Peyer's patch (tissue), 4 donors: Measurements from ENCODE around the gene ICAM5.

Experiments used
- POLR2A ChIP-seq, 2 donors: fragments of 450-650 bp; IDR thresholded peaks; one replicate each; pipeline ENCODE4 v1.5.1; 2017; ENCODE audit warnings: antibody characterized with exemption in 2 of 2, mild to moderate bottlenecking in 2 of 2, moderate library complexity in 2 of 2
- TF ChIP-seq, protein P1 (sequence below), 6 experiments: fragments of 450-650 bp in 4 of 6; fragments of 200-600 bp in 2 of 6; sonication (generic) in 1 of 6; IDR thresholded peaks; one replicate each; pipeline ENCODE4 v1.5.1; 2017 to 2019; ENCODE audit warnings: antibody characterized with exemption in 6 of 6, mild to moderate bottlenecking in 3 of 6, moderate library complexity in 1 of 6

DNA sequence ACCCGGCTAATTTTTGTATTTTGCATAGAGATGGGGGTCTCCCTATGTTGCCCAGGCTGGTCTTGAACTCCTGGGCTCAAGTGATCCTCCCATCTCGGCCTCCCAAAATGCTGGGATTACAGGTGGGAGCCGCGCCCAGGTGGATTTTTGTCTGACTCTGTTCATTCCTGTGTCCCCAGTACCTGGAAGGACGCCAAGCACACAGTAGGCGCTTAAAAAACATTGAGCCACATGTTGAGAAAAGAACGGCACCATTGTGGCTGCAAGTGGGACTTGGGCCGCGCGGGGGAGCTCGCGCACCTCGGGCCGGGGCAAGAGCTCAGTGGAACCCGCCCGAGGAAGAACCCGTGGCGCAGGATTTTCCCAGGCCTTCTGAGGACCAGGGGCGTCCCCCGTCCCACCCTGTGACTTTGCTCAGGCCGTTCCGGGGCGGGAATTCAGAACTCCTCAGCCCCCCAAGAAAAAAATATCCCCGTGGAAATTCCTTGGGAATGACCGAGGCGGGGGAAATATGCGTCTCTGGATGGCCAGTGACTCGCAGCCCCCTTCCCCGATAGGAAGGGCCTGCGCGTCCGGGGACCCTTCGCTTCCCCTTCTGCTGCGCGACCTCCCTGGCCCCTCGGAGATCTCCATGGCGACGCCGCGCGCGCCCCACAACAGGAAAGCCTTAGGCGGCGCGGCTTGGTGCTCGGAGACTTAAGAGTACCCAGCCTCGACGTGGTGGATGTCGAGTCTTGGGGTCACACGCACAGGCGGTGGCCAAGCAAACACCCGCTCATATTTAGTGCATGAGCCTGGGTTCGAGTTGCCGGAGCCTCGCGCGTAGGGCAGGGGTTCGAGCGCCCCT lies 20.2 kb upstream of the ICAM5 start:
- no peak for TF ChIP-seq POLR2A (IDR thresholded peaks at IDR 0.05)
- TF ChIP-seq, protein P1, sequence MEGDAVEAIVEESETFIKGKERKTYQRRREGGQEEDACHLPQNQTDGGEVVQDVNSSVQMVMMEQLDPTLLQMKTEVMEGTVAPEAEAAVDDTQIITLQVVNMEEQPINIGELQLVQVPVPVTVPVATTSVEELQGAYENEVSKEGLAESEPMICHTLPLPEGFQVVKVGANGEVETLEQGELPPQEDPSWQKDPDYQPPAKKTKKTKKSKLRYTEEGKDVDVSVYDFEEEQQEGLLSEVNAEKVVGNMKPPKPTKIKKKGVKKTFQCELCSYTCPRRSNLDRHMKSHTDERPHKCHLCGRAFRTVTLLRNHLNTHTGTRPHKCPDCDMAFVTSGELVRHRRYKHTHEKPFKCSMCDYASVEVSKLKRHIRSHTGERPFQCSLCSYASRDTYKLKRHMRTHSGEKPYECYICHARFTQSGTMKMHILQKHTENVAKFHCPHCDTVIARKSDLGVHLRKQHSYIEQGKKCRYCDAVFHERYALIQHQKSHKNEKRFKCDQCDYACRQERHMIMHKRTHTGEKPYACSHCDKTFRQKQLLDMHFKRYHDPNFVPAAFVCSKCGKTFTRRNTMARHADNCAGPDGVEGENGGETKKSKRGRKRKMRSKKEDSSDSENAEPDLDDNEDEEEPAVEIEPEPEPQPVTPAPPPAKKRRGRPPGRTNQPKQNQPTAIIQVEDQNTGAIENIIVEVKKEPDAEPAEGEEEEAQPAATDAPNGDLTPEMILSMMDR (IDR thresholded peaks at IDR 0.05): peak; percentile 95 to 98 (median 97)
